ENCODE measurements around the gene FBN2.

FBN2 gene

DNA sequence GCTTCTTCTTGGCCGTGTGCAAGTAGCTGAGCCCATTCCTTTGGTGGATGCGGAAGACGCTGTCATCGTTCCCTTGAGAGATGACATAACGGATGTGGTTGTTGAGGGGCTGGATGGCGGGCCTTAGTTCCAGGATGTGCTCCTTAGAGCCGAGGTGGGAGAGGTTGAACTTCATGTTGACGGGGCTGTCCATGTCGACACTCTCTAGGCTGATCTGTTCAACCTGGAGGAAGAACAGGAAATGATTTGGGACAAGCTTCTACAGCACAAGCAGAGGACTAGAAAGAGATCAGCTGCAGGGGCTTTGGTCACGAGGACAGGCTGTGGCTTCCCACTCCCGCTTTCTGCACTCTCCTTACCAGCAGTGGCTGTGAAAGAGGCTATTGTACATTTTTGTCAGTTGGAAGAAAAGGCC is 278.4 kb downstream of the FBN2 start:
- Histone ChIP-seq H3K4me1 (ENCODE audit: low read depth, poor library complexity, severe bottlenecking) (no peaks in the 10 kb centered on the region), H2AFZ (ENCODE audit: low read depth) (no peak overlapping the region), H3K27me3 (ENCODE audit: insufficient read depth, low read depth) (no peaks in the 10 kb centered on the region), H3K27ac (no peak overlapping the region), H4K20me1 (ENCODE audit: insufficient read depth) (no peaks in the 10 kb centered on the region), H3K36me3 (ENCODE audit: insufficient read depth) (no peaks in the 10 kb centered on the region), H3K4me3 (IDR thresholded peaks at IDR 0.05; ENCODE audit: insufficient read depth, low read depth, low read length) (no peak overlapping the region), H3K79me2 (ENCODE audit: insufficient read depth, low read depth) (no peaks in the 10 kb centered on the region), H3K9ac (no peak overlapping the region), H3K4me2 (no peak overlapping the region)
- TF ChIP-seq, protein P1, sequence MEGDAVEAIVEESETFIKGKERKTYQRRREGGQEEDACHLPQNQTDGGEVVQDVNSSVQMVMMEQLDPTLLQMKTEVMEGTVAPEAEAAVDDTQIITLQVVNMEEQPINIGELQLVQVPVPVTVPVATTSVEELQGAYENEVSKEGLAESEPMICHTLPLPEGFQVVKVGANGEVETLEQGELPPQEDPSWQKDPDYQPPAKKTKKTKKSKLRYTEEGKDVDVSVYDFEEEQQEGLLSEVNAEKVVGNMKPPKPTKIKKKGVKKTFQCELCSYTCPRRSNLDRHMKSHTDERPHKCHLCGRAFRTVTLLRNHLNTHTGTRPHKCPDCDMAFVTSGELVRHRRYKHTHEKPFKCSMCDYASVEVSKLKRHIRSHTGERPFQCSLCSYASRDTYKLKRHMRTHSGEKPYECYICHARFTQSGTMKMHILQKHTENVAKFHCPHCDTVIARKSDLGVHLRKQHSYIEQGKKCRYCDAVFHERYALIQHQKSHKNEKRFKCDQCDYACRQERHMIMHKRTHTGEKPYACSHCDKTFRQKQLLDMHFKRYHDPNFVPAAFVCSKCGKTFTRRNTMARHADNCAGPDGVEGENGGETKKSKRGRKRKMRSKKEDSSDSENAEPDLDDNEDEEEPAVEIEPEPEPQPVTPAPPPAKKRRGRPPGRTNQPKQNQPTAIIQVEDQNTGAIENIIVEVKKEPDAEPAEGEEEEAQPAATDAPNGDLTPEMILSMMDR (conservative IDR thresholded peaks at IDR 0.05; ENCODE audit: low read depth, low read length): no peak

DNA sequence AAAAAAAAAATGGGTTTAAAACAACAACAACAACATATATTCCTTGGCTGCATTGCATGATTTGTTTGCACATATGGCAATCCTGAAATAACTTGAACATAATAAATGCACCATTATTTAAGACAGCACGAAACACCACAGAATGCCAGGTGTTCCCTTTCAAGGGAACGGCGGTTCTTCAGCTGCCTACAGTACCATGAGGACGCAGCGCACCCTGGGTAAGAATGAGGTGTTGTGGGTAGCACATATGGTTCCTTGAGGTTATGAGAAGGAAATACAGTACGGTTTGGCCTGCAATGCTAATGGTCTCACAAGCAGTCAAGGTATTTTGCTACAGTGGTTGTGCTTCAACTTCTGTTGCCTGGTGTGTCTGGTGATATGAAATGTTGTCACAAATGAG is 279.7 kb downstream of the FBN2 start:
- Histone ChIP-seq H3K27ac (no peak overlapping the region), H3K9ac (no peak overlapping the region), H3K4me1 (ENCODE audit: low read depth, poor library complexity, severe bottlenecking) (no peaks in the 10 kb centered on the region), H2AFZ (ENCODE audit: low read depth) (no peak overlapping the region), H3K4me2 (no peak overlapping the region), H3K4me3 (IDR thresholded peaks at IDR 0.05; ENCODE audit: insufficient read depth, low read depth, low read length) (no peak overlapping the region), H3K27me3 (ENCODE audit: insufficient read depth, low read depth) (no peaks in the 10 kb centered on the region), H3K36me3 (ENCODE audit: insufficient read depth) (no peaks in the 10 kb centered on the region), H4K20me1 (ENCODE audit: insufficient read depth) (no peaks in the 10 kb centered on the region), H3K79me2 (ENCODE audit: insufficient read depth, low read depth) (no peaks in the 10 kb centered on the region)
- TF ChIP-seq, protein P1 (conservative IDR thresholded peaks at IDR 0.05; ENCODE audit: low read depth, low read length): no peak

DNA sequence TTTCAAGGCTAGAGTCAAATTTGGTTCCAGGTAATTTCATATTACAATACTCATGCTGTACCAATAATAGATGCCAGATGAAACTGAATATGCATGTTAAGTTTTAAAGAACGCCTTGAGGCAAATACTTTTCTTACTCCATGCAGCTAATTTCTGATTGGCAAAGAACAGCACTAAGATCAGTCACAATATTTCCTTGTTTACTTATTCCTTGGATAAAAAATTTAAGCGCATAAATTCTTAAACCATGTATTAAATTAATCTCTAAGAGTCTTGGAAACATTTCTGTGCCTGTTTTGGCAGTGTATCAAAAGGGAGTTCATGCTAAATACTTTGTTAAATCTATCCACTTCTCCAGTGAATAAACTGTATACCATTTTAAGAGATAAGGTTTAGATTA is 281.0 kb downstream of the FBN2 start:
- no peak overlapping the region for H2AFZ ChIP-seq (ENCODE audit: low read depth)
- H3K27ac ChIP-seq: no peak overlapping the region
- H3K4me3 ChIP-seq (IDR thresholded peaks at IDR 0.05; ENCODE audit: insufficient read depth, low read depth, low read length): no peak overlapping the region
- no peak overlapping the region for H3K9ac ChIP-seq
- H4K20me1 ChIP-seq (ENCODE audit: insufficient read depth): no peaks in the 10 kb centered on the region
- H3K79me2 ChIP-seq (ENCODE audit: insufficient read depth, low read depth): no peaks in the 10 kb centered on the region
- no peak overlapping the region for H3K4me2 ChIP-seq
- TF ChIP-seq, protein P1 (conservative IDR thresholded peaks at IDR 0.05; ENCODE audit: low read depth, low read length): no peak
- H3K36me3 ChIP-seq (ENCODE audit: insufficient read depth): no peaks in the 10 kb centered on the region
- no peaks in the 10 kb centered on the region for H3K27me3 ChIP-seq (ENCODE audit: insufficient read depth, low read depth)
- no peaks in the 10 kb centered on the region for H3K4me1 ChIP-seq (ENCODE audit: low read depth, poor library complexity, severe bottlenecking)

DNA sequence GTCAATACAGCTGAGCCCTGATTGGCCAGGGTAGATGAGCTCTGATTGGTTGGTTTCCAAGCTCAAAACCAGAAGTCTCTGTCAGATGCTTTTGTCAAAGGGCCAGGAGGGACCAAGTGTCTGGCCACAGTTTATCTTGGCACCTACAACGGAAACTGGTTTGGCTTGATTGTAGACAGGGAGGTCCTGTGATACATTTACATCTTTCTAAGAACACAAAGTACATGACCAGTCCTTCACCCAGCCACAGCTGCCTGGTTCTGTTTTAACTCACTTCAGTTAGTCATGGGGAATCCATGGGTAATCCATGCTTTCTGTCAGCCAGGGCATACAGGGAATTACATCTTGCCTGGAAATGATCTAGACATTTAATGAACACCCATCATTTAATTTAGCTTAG is 283.3 kb downstream of the FBN2 start:
- H2AFZ ChIP-seq (ENCODE audit: low read depth): no peak overlapping the region
- TF ChIP-seq, protein P1 (conservative IDR thresholded peaks at IDR 0.05; ENCODE audit: low read depth, low read length): no peak

More for the DNA sequence above, 283.3 kb downstream of the FBN2 start:
- Histone ChIP-seq H3K9ac (no peak overlapping the region), H3K4me1 (ENCODE audit: low read depth, poor library complexity, severe bottlenecking) (no peaks in the 10 kb centered on the region), H3K36me3 (ENCODE audit: insufficient read depth) (no peaks in the 10 kb centered on the region), H3K4me2 (no peak overlapping the region), H3K27ac (no peak overlapping the region), H3K27me3 (ENCODE audit: insufficient read depth, low read depth) (no peaks in the 10 kb centered on the region), H3K79me2 (ENCODE audit: insufficient read depth, low read depth) (no peaks in the 10 kb centered on the region), H3K4me3 (IDR thresholded peaks at IDR 0.05; ENCODE audit: insufficient read depth, low read depth, low read length) (no peak overlapping the region), H4K20me1 (ENCODE audit: insufficient read depth) (no peaks in the 10 kb centered on the region)
